Stimulated activated naive B cell treated with anti-CD40 and anti-IgM and Interleukin-4, amounts not matched to agents 10 μg/mL and 1 μg/mL and 100 μg/mL, for 72 hours (primary cell): ENCODE data around the gene GGTA1.
"Not testable (repeated sequence)": the region's sequence is repeated elsewhere in the genome, so short reads cannot be mapped to it uniquely, and the experiment has no call there.

Experiments
- ATAC-seq, 2 donors: fragments of 150-1000 bp; cut with Tn5 transposase; replicated peaks; 2 replicates each; pipeline ENCODE4 v1.10.0; 2021; ENCODE audit warnings: moderate library complexity in 1 of 2
- DNase-seq: peaks from one replicate; pipeline ENCODE4 v3.0.0; 2021
- H3K27ac Mint-ChIP-seq: one replicate; pipeline ENCODE4 v1.8.0; 2022; ENCODE audit warnings: mild to moderate bottlenecking, mixed read lengths
- H3K27me3 Mint-ChIP-seq, 2 donors: one replicate each; pipeline ENCODE4 v1.8.0; 2022; ENCODE audit warnings: mixed read lengths in 2 of 2
- H3K36me3 Mint-ChIP-seq, 2 donors: one replicate each; pipeline ENCODE4 v1.8.0; 2022; ENCODE audit warnings: mixed read lengths in 2 of 2, mild to moderate bottlenecking in 1 of 2
- H3K4me1 Mint-ChIP-seq, 2 donors: one replicate each; pipeline ENCODE4 v1.8.0; 2022; ENCODE audit warnings: mixed read lengths in 2 of 2, mild to moderate bottlenecking in 1 of 2
- H3K4me3 Mint-ChIP-seq, 2 donors: one replicate each; pipeline ENCODE4 v1.8.0; 2022; ENCODE audit warnings: mild to moderate bottlenecking in 2 of 2, mixed read lengths in 2 of 2, moderate library complexity in 1 of 2
- H3K9me3 Mint-ChIP-seq, 2 donors: one replicate each; pipeline ENCODE4 v1.8.0; 2022; ENCODE audit warnings: mixed read lengths in 2 of 2, mild to moderate bottlenecking in 1 of 2

GGTA1 gene

DNA sequence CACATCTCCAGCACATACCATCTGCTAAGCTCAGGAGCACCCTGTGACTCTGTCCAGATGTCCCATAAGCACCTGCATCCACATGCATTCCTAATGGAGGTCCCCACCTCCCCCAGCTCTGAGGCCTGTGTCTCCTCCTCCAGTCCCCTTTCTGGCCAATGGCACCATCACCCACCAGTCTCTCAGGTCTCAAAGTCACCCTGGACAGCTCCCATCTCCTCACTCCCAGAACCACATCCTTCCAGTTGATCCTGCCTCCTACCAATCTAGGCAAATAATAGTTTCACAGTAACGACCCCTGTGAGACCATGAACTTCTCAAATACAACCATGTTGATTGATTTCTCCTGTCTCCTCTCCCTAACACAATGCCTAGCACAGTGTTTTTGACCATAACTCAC is 40.1 kb downstream of the GGTA1 start:
- Mint-ChIP-seq H3K36me3 (no peaks in the 10 kb centered on the region), H3K4me1 (no peaks in the 10 kb centered on the region), H3K27me3 (peaks cover 26 to 31% of the 10 kb centered on the region in 2 donors), H3K9me3 (no peaks in the 10 kb centered on the region), H3K27ac (no peak overlapping the region), H3K4me3 (no peak overlapping the region)
- DNase-seq (no peak), ATAC-seq (no peak)

- not testable (repeated sequence) for DNase-seq, H3K9me3 Mint-ChIP-seq, H3K4me1 Mint-ChIP-seq, H3K27ac Mint-ChIP-seq, ATAC-seq, H3K4me3 Mint-ChIP-seq, H3K36me3 Mint-ChIP-seq
- peaks cover 30 to 34% of the 10 kb centered on the region in 2 donors for H3K27me3 Mint-ChIP-seq
These were observed 41.2 kb downstream of the GGTA1 start for GRCh38 chr9:121458449-121458848.

DNA sequence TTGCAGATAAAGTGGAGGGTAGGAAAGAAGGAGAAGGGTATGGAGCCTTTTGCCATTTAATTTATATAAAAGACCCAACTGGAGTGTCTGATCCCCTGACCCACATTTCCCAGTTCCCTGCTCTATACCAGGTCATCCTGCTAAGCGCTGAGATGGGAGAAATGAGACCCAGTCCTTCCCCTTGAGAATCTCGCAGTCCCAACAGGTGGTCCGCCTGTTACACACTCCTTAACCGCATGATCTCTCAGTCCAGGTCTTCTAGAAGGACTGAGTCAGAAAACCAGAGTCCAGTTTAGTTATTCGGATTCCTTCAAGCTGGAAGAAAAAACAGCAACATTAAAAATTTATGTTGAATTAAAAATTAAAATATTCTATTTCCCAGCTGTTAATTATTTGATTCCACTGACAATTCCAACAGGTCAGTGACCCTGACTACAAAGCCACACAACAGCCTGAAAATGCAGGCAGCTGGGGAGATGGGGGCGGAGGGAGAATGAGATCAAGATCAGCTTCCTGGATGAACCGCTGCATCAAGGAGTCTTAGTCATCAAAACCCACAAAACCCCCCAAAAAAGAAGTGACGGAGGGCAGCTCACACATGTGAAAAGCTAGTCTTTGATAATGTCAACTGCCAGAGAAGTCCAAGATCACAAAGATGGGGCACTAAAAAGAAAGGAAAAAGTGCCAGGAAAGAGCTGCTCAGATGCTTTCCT is 44.0 kb downstream of the GGTA1 start:
- ATAC-seq (no peak), DNase-seq (no peak)
- Mint-ChIP-seq H3K36me3 (peaks cover 0 to 4% of the 10 kb centered on the region in 2 donors), H3K27ac (no peak overlapping the region), H3K4me1 (no peaks in the 10 kb centered on the region), H3K4me3 (no peak overlapping the region), H3K9me3 (no peaks in the 10 kb centered on the region), H3K27me3 (peaks cover 25 to 48% of the 10 kb centered on the region in 2 donors)

DNA sequence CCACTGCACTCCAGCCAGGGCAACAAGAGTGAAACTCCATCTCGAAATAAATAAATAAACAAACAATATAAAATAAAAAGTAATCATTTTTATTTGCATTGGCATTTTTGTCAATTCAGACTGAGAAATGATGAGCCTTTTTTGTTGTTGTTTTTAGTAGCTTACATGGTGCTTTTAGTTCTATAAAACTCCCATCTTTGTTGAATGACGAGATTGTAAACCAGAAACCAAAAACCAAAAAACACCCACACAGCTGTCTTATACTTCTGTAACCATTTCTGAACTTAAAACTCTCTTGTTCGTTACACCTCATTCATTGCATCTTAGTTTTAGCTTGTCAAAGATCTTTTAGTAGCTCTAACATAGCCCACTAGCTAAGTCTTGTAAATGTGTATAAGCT is 44.7 kb downstream of the GGTA1 start:
- Mint-ChIP-seq H3K36me3 (peaks cover 0 to 4% of the 10 kb centered on the region in 2 donors), H3K4me3 (no peak overlapping the region), H3K27me3 (peaks cover 22 to 43% of the 10 kb centered on the region in 2 donors), H3K4me1 (no peaks in the 10 kb centered on the region), H3K27ac (no peak overlapping the region), H3K9me3 (no peaks in the 10 kb centered on the region)
- DNase-seq (no peak), ATAC-seq (no peak)

GRCh38 chr9:121453232-121453892 is 46.3 kb downstream of the GGTA1 start:
- DNase-seq (no peak), ATAC-seq (no peak)
- Mint-ChIP-seq H3K27me3 (peaks cover 10 to 44% of the 10 kb centered on the region in 2 donors), H3K9me3 (no peaks in the 10 kb centered on the region), H3K4me1 (no peaks in the 10 kb centered on the region), H3K36me3 (peaks cover 0 to 4% of the 10 kb centered on the region in 2 donors), H3K27ac (no peak overlapping the region), H3K4me3 (no peak overlapping the region)

DNA sequence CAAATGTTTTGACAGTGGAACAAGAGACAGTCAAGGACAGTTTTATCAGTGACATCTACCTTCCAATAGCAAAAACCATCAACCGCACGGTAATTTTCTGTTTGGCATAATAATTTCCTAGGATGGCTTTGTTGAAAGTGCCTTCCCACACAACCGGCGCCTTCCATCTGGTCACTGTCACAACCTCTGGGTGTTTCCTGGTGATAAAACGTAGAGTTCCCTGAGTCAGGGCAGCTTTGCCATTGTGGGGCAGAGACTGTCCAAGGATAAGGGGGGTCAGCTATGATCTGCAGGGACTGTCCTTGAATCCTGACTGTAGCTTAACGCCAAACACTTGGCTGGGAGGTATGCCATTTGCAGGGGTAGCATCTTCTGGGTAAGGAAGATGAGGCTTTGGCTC is 47.6 kb downstream of the GGTA1 start:
- H3K27ac Mint-ChIP-seq, result no peak overlapping the region
- no peak for DNase-seq
- H3K36me3 Mint-ChIP-seq, result peaks cover 0 to 7% of the 10 kb centered on the region in 2 donors
- H3K4me3 Mint-ChIP-seq, result no peak overlapping the region
- no peaks in the 10 kb centered on the region for H3K9me3 Mint-ChIP-seq
- no peak for ATAC-seq
- peaks cover 0 to 1% of the 10 kb centered on the region in 2 donors for H3K4me1 Mint-ChIP-seq
- H3K27me3 Mint-ChIP-seq, result peaks cover 16 to 47% of the 10 kb centered on the region in 2 donors

- DNase-seq, result no peak
- peaks cover 0 to 1% of the 10 kb centered on the region in 2 donors for H3K4me1 Mint-ChIP-seq
- H3K36me3 Mint-ChIP-seq, result peaks cover 0 to 7% of the 10 kb centered on the region in 2 donors
- no peak overlapping the region for H3K27ac Mint-ChIP-seq
- peaks cover 12 to 46% of the 10 kb centered on the region in 2 donors for H3K27me3 Mint-ChIP-seq
- H3K9me3 Mint-ChIP-seq, result no peaks in the 10 kb centered on the region
- no peak overlapping the region for H3K4me3 Mint-ChIP-seq
- ATAC-seq, result no peak
These were observed 48.1 kb downstream of the GGTA1 start for GRCh38 chr9:121451586-121451985.

DNA sequence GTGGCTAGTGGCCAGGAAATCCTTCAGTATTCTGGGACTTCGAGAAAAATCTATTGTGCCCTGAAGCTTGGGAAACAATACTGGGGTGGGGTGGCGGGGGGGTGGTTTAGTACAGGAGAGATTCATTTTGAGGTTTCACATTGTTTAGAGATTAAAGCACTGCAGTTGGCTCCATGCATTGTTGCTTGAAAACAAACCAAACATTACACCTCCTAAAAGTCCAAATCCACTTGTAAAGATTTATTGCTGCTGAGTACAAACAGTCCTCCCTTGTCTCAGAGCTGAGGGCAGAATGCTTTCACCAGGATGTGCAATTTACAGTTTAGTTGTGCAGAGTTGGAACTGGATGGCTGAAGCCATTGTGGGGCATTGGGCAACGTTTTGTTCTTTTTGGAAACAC is 49.4 kb downstream of the GGTA1 start:
- Mint-ChIP-seq H3K9me3 (no peaks in the 10 kb centered on the region), H3K27ac (no peak overlapping the region), H3K4me1 (peaks cover 0 to 1% of the 10 kb centered on the region in 2 donors), H3K4me3 (no peak overlapping the region), H3K36me3 (peaks cover 0 to 7% of the 10 kb centered on the region in 2 donors), H3K27me3 (peaks cover 15 to 56% of the 10 kb centered on the region in 2 donors)
- ATAC-seq, result no peak
- no peak for DNase-seq

- Mint-ChIP-seq H3K4me1 (peaks cover 0 to 1% of the 10 kb centered on the region in 2 donors), H3K27ac (no peak overlapping the region), H3K27me3 (peaks cover 15 to 56% of the 10 kb centered on the region in 2 donors), H3K36me3 (peaks cover 0 to 7% of the 10 kb centered on the region in 2 donors), H3K9me3 (no peaks in the 10 kb centered on the region), H3K4me3 (no peak overlapping the region)
- DNase-seq, result no peak
- ATAC-seq, result no peak
These were observed 49.9 kb downstream of the GGTA1 start for GRCh38 chr9:121449786-121450185.

- H3K36me3 Mint-ChIP-seq, result peaks cover 0 to 4% of the 10 kb centered on the region in 2 donors
- no peak overlapping the region for H3K27ac Mint-ChIP-seq
- H3K9me3 Mint-ChIP-seq, result no peaks in the 10 kb centered on the region
- DNase-seq (no peak), ATAC-seq (no peak)
- H3K4me3 Mint-ChIP-seq, result no peak overlapping the region
- peaks cover 11 to 53% of the 10 kb centered on the region in 2 donors for H3K27me3 Mint-ChIP-seq
- H3K4me1 Mint-ChIP-seq, result peaks cover 0 to 1% of the 10 kb centered on the region in 2 donors
These were observed 52.3 kb downstream of the GGTA1 start for GRCh38 chr9:121447321-121447834.

- DNase-seq (no peak), ATAC-seq (peak in 1 of 2 donors; percentile 51)
- H3K9me3 Mint-ChIP-seq, result no peaks in the 10 kb centered on the region
- no peak overlapping the region for H3K4me3 Mint-ChIP-seq
- H3K27me3 Mint-ChIP-seq, result peaks cover 11 to 55% of the 10 kb centered on the region in 2 donors
- H3K27ac Mint-ChIP-seq, result no peak overlapping the region
- peaks cover 0 to 4% of the 10 kb centered on the region in 2 donors for H3K36me3 Mint-ChIP-seq
- H3K4me1 Mint-ChIP-seq, result peaks cover 0 to 1% of the 10 kb centered on the region in 2 donors
These were observed 53.7 kb downstream of the GGTA1 start for GRCh38 chr9:121445986-121446385.

DNA sequence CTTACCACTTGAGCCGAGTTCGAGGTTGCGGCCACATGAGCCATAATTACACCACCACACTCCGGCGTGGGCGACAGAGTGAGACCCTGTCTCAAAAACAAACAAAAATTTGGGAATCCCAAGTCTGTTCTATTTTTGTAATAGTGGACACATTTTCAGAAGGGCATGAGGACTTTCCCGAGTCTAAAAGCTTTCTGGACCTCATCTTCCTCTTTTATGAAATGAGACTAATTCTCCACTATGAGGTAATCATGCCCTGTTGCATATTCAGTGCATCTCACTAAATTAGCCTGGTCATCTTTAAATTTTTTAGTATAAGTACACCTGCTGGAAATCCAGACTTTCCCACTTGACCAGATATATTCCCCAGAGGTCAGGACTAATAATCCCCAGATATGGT is 55.7 kb downstream of the GGTA1 start:
- no peak for DNase-seq
- Mint-ChIP-seq H3K36me3 (peaks cover 0 to 4% of the 10 kb centered on the region in 2 donors), H3K27ac (no peak overlapping the region), H3K4me3 (no peak overlapping the region), H3K27me3 (peaks cover 11 to 67% of the 10 kb centered on the region in 2 donors), H3K4me1 (peaks cover 0 to 1% of the 10 kb centered on the region in 2 donors), H3K9me3 (no peaks in the 10 kb centered on the region)
- no peak for ATAC-seq

- H3K36me3 Mint-ChIP-seq, result no peaks in the 10 kb centered on the region
- no peak for ATAC-seq
- H3K4me3 Mint-ChIP-seq, result no peak overlapping the region
- H3K27me3 Mint-ChIP-seq, result peaks cover 7 to 52% of the 10 kb centered on the region in 2 donors
- no peak overlapping the region for H3K27ac Mint-ChIP-seq
- H3K9me3 Mint-ChIP-seq, result no peaks in the 10 kb centered on the region
- DNase-seq, result no peak
- H3K4me1 Mint-ChIP-seq, result no peaks in the 10 kb centered on the region
These were observed 58.5 kb downstream of the GGTA1 start for GRCh38 chr9:121441165-121441564.

DNA sequence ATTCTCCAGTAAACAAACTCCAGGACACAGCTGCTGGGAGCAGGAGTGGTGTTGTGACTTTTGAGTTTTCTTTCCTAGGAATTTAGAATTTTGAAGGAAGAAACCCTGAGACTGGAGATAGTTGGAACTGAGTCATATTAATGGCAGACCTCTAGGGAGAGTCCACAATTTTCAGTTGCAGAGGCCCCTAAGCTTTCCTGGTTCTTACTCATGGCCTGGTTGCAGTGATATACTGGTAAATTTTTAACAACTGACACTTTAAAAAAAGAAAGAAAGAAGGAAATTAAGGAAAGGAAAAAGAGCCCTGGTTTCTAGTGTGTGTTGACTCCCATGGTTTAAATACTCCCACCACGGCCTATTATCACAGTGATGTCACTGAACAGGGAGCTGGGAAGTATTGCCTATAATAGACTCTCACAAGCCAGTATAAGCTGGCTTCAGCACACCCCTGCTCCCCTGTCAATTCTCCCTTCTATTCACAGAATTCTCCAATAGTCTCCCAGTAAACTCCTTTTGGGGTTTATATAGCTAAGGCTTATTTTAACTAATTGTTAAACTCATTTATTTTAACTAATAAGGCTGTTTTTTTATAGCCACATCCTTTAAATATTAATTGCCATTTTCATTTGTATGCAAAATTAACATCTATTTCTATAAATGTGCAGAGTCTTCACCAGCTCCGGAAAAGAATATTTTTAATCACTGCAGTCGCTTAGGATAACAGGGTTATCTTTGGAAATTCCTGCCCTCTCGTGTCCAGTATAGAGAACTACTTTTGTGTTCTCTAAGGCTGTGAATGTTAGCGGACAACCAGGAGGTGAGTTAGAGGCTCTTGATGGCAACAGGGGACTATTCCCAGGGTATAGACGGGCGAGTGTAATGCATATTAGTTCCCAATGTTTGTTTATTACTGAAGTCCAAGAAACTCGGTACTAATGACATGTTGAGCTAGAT is 59.7 kb downstream of the GGTA1 start:
- ATAC-seq (no peak), DNase-seq (no peak)
- Mint-ChIP-seq H3K27ac (no peak overlapping the region), H3K4me3 (no peak overlapping the region), H3K9me3 (no peaks in the 10 kb centered on the region), H3K27me3 (peaks cover 5 to 56% of the 10 kb centered on the region in 2 donors), H3K36me3 (no peaks in the 10 kb centered on the region), H3K4me1 (no peaks in the 10 kb centered on the region)
